A549 (cell line): ENCODE data around the gene OR4B1. TPM values are rescaled to one million over a fixed set of nuclear protein-coding genes. Genes with fewer than 3 reads are reported as not detected.

ENCODE experiments used
- ATAC-seq, 2 experiments: fragments of 200-7000 bp in 1 of 2; fragments of >200 bp in 1 of 2; cut with Nextera tagmentation in 1 of 2; cut with Tn5 transposase in 1 of 2; 3 replicates each; pipeline versions ENCODE4 v1.8.0 to v1.9.1; 2018 to 2020; ENCODE audit warnings: mild to moderate bottlenecking in 1 of 2, moderate library complexity in 1 of 2
- CTCF ChIA-PET: fragments of 300-600 bp; sonication (Branson Sonifier 250); formaldehyde crosslinking; extraction: SDS; loops from one replicate; lab custom pipeline; 2021; ENCODE audit warnings: antibody characterized with exemption, inconsistent platforms; lab: Yijun Ruan, JAX
- POLR2A ChIA-PET: fragments of 350-600 bp; formaldehyde crosslinking; extraction: SDS; loops from one replicate; lab custom pipeline; 2021; ENCODE audit warnings: antibody characterized with exemption, inconsistent platforms; lab: Yijun Ruan, JAX
- DNase-seq, 2 experiments: peaks; one replicate each; pipeline versions ENCODE4 v3.0.0 to v3.0.0-alpha.2; 2011 to 2016; ENCODE audit warnings: low read depth in 1 of 2, low spot score in 1 of 2
- FAIRE-seq: peaks from 2 replicates; lab custom pipeline; 2011; peaks lifted over from hg19 to GRCh38; lab: Jason Lieb, UNC
- H3K27ac ChIP-seq, 2 experiments: fragments of >200 bp; sonication (Bioruptor Twin); formaldehyde crosslinking; 3 replicates each; pipeline ENCODE4 v1.5.1; 2016 to 2017
- H3K4me1 ChIP-seq: fragments of >200 bp; sonication (Bioruptor Twin); formaldehyde crosslinking; 3 replicates; pipeline ENCODE4 v1.6.1; 2016
- H3K4me2 ChIP-seq: fragments of >200 bp; sonication (Bioruptor Twin); formaldehyde crosslinking; 3 replicates; pipeline ENCODE4 v1.6.1; 2016
- H3K4me3 ChIP-seq: fragments of >200 bp; sonication (Bioruptor Twin); formaldehyde crosslinking; 3 replicates; pipeline ENCODE4 v1.5.1; 2016
- H3K9me3 ChIP-seq: fragments of >200 bp; sonication (Bioruptor Twin); formaldehyde crosslinking; 3 replicates; pipeline ENCODE4 v1.6.1; 2016
- BHLHE40 ChIP-seq: IDR thresholded peaks from 2 replicates; pipeline ENCODE4 v1.6.1; 2012; ENCODE audit warnings: low read depth, low read length, inconsistent platforms
- CBX2 ChIP-seq: fragments of 200-600 bp; sonication (generic); IDR thresholded peaks from 2 replicates; pipeline ENCODE4 v1.6.1; 2016; ENCODE audit warnings: low read depth, mild to moderate bottlenecking, borderline replicate concordance
- CBX8 ChIP-seq: fragments of 200-600 bp; sonication (generic); IDR thresholded peaks from 2 replicates; pipeline ENCODE4 v1.6.1; 2016
- CHD2 ChIP-seq: fragments of 150-350 bp; IDR thresholded peaks from 2 replicates; pipeline ENCODE4 v1.6.1; 2014; ENCODE audit warnings: low read length; ENCODE audit not compliant: partially characterized antibody
- EHF ChIP-seq: fragments of 250-450 bp; sonication (Bioruptor Pico); IDR thresholded peaks from 2 replicates; pipeline ENCODE4 v1.5.0; 2020; ENCODE audit warnings: mild to moderate bottlenecking
- EHMT2 ChIP-seq: fragments of 200-600 bp; sonication (generic); IDR thresholded peaks from 2 replicates; pipeline ENCODE4 v1.6.1; 2016; ENCODE audit warnings: antibody characterized with exemption, low read depth, mild to moderate bottlenecking, moderate library complexity
- ESRRA ChIP-seq: fragments of 150-350 bp; IDR thresholded peaks from 2 replicates; pipeline ENCODE4 v1.6.1; 2014; ENCODE audit warnings: mild to moderate bottlenecking, low read length, borderline replicate concordance
- FOSB ChIP-seq: fragments of 250-450 bp; sonication (Bioruptor Pico); IDR thresholded peaks from 2 replicates; pipeline ENCODE4 v1.5.0; 2020; ENCODE audit warnings: mild to moderate bottlenecking, moderate library complexity
- FOSL2 ChIP-seq, 2 experiments: fragments of 450-650 bp in 1 of 2; fragments of >200 bp in 1 of 2; sonication (Bioruptor Twin) in 1 of 2; formaldehyde crosslinking; IDR thresholded peaks; 2 replicates each; pipeline versions ENCODE4 v1.5.0 to v1.6.1; 2016 to 2020; ENCODE audit warnings: mild to moderate bottlenecking in 1 of 2, moderate library complexity in 1 of 2
- FOXS1 ChIP-seq: fragments of 250-450 bp; sonication (Bioruptor Pico); IDR thresholded peaks from 2 replicates; pipeline ENCODE4 v1.5.0; 2020; ENCODE audit warnings: mild to moderate bottlenecking, moderate library complexity
- HOXB5 ChIP-seq: fragments of 250-450 bp; sonication (Bioruptor Pico); IDR thresholded peaks from 2 replicates; pipeline ENCODE4 v1.5.0; 2020; ENCODE audit warnings: mild to moderate bottlenecking, moderate library complexity
- JUN ChIP-seq, 2 experiments: fragments of >200 bp; sonication (Bioruptor Twin); formaldehyde crosslinking; IDR thresholded peaks; 2 replicates in 1 of 2; 3 replicates in 1 of 2; pipeline ENCODE4 v1.6.1; 2016 to 2017
- KDM5A ChIP-seq: fragments of 200-600 bp; sonication (generic); IDR thresholded peaks from 2 replicates; pipeline ENCODE4 v1.6.1; 2016; ENCODE audit warnings: antibody characterized with exemption, mild to moderate bottlenecking
- NR3C1 ChIP-seq: fragments of >200 bp; sonication (Bioruptor Twin); formaldehyde crosslinking; IDR thresholded peaks from 3 replicates; pipeline ENCODE4 v1.6.1; 2017
- PHF8 ChIP-seq: fragments of 200-600 bp; sonication (generic); IDR thresholded peaks from 2 replicates; pipeline ENCODE4 v1.6.1; 2016; ENCODE audit warnings: low read depth, mild to moderate bottlenecking, antibody characterized with exemption, moderate library complexity, borderline replicate concordance
- POLR2A ChIP-seq: IDR thresholded peaks from 2 replicates; pipeline ENCODE4 v1.6.1; 2012; ENCODE audit warnings: mild to moderate bottlenecking, low read length
- RCOR1 ChIP-seq: fragments of 150-350 bp; IDR thresholded peaks from 2 replicates; pipeline ENCODE4 v1.6.1; 2014; ENCODE audit warnings: antibody characterized with exemption, low read length, low read depth
- RNF2 ChIP-seq: fragments of 200-600 bp; sonication (generic); IDR thresholded peaks from 2 replicates; pipeline ENCODE4 v1.6.1; 2016; ENCODE audit warnings: low read depth, mild to moderate bottlenecking, antibody characterized with exemption, moderate library complexity, borderline replicate concordance
- SMC3 ChIP-seq: fragments of >200 bp; sonication (Bioruptor Twin); formaldehyde crosslinking; IDR thresholded peaks from 3 replicates; pipeline ENCODE4 v1.6.1; 2018; ENCODE audit warnings: inconsistent platforms
- SREBF2 ChIP-seq: fragments of 450-650 bp; IDR thresholded peaks from 2 replicates; pipeline ENCODE4 v1.6.1; 2014; ENCODE audit warnings: mild to moderate bottlenecking, moderate library complexity
- TFCP2L1 ChIP-seq: fragments of 250-450 bp; sonication (Bioruptor Pico); IDR thresholded peaks from 2 replicates; pipeline ENCODE4 v1.5.0; 2021; ENCODE audit warnings: mild to moderate bottlenecking
- TP53 ChIP-seq: fragments of 250-450 bp; sonication (Bioruptor Pico); IDR thresholded peaks from 2 replicates; pipeline ENCODE4 v1.5.0; 2021; ENCODE audit warnings: mild to moderate bottlenecking, moderate library complexity
- ZFP36 ChIP-seq: fragments of 450-650 bp; IDR thresholded peaks from 2 replicates; pipeline ENCODE4 v1.6.1; 2014; ENCODE audit warnings: borderline replicate concordance; ENCODE audit not compliant: partially characterized antibody
- ZNF302 ChIP-seq: fragments of 250-450 bp; sonication (Bioruptor Pico); IDR thresholded peaks from 2 replicates; pipeline ENCODE4 v1.9.0; 2021; ENCODE audit warnings: inconsistent platforms, mild to moderate bottlenecking, moderate library complexity
- ZSCAN20 ChIP-seq: fragments of 250-450 bp; sonication (Bioruptor Pico); IDR thresholded peaks from 2 replicates; pipeline ENCODE4 v1.8.0; 2022; ENCODE audit warnings: mild to moderate bottlenecking, moderate library complexity
- WGBS: methylation state at CpG from one replicate; pipeline ENCODE4 v1.1.6; 2017; ENCODE audit errors: missing lambda C conversion rate; 5-methylcytosine and 5-hydroxymethylcytosine counted together
- polyA plus RNA-seq, 4 experiments: library from polyadenylated mRNA; depleted of rRNA in 3 of 4; stranded (reverse); fragments of >200 nt; fragmentation: RNase III in 1 of 4; extraction: RNeasy Plus Mini Kit Qiagen cat#74134 plus additional on column Dnase treatment in 1 of 4; gene quantifications; 2 replicates in 3 of 4; 3 replicates in 1 of 4; pipeline ENCODE4 v1.2.3, GENCODE V29; 2011 to 2017
- TF ChIP-seq, protein P1 (sequence below): fragments of 250-450 bp; sonication (Bioruptor Pico); IDR thresholded peaks from 2 replicates; pipeline ENCODE4 v1.5.0; 2021; ENCODE audit warnings: mild to moderate bottlenecking, moderate library complexity, borderline replicate concordance
- TF ChIP-seq, protein P2 (sequence below): fragments of >200 bp; sonication (Bioruptor Twin); formaldehyde crosslinking; IDR thresholded peaks from 3 replicates; pipeline ENCODE4 v1.5.1; 2016
- TF ChIP-seq, protein P3 (sequence below): IDR thresholded peaks from 2 replicates; pipeline ENCODE4 v1.6.1; 2012
- TF ChIP-seq, protein P4 (sequence below): IDR thresholded peaks from 2 replicates; pipeline ENCODE4 v1.6.1; 2012

Gene OR4B1
- polyA plus RNA-seq, 2 of the 4 experiments (the other 2 are of a cell fraction) = not detected

DNA sequence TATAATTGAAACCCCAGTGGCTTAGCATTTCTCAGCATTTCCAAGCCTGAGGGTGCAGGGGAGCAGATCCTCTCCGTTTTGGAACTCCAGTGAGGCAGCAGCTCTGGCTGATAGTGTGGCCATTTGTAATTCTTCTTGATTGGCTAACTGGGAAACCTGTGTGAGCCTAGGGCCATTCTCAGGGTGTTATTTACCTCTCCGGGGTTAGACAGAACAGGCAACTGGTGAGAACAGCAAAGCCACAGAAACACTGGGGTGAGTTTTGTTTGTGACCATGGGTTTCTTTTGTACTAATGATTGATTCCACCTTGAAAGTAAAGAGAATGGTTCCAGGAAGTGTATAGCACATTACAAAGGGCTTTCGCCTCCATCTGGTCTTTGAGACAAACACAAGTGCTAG, 25.9 kb downstream of the OR4B1 start:
- Histone ChIP-seq H3K4me3 (no peak overlapping the region), H3K27ac (no peak overlapping the region), H3K4me1 (no peaks in the 10 kb centered on the region), H3K9me3 (no peaks in the 10 kb centered on the region; the same call in 2 of the 3 replicates), H3K4me2 (no peak overlapping the region)
- DNase-seq (no peak), ATAC-seq (no peak), FAIRE-seq (no peak)
- ChIA-PET POLR2A (no interaction called here), CTCF (no interaction called here)
- WGBS = 27% methylated on average over 3 of the region's 3 CpGs
- no peak for TF ChIP-seq JUN (IDR thresholded peaks at IDR 0.05)
- TF ChIP-seq SMC3 = no peak
- TF ChIP-seq NR3C1 = no peak
- TF ChIP-seq ZFP36 = no peak
- no peak for TF ChIP-seq ZSCAN20
- TF ChIP-seq CBX8 = no peak
- no peak for TF ChIP-seq ZNF302 (CRISPR knock-in tag)

DNA sequence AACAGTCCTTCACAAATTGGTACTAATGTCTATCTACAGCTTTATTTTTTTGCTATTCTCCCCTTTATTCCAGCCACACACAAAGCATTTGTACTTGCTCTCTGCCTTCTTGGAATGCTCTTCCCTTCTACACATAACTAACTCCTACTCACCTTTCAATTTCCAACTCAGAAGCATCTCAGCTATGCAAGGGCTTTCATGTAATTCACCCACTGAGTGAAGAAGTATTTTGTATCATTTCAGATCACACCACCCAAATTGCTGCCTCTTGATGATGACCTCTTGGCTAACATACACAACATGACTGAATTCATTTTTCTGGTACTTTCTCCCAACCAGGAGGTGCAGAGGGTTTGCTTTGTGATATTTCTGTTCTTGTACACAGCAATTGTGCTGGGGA, 28.2 kb downstream of the OR4B1 start, which contains the start of gene OR4X2:
TSS of gene OR4X2 (plus strand) at position 301 of the 400 bp plus-strand sequence. CDS start at position 301, 0 bp downstream.
- Histone ChIP-seq H3K27ac (no peak within 1 kb of the TSS), H3K4me2 (no peak within 1 kb of the TSS), H3K9me3 (peaks cover 18% of the 10 kb centered on the region)
- ATAC-seq = no peak
- POLR2A ChIA-PET = no interaction called here
- no peak for TF ChIP-seq RNF2
- TF ChIP-seq, protein P1, sequence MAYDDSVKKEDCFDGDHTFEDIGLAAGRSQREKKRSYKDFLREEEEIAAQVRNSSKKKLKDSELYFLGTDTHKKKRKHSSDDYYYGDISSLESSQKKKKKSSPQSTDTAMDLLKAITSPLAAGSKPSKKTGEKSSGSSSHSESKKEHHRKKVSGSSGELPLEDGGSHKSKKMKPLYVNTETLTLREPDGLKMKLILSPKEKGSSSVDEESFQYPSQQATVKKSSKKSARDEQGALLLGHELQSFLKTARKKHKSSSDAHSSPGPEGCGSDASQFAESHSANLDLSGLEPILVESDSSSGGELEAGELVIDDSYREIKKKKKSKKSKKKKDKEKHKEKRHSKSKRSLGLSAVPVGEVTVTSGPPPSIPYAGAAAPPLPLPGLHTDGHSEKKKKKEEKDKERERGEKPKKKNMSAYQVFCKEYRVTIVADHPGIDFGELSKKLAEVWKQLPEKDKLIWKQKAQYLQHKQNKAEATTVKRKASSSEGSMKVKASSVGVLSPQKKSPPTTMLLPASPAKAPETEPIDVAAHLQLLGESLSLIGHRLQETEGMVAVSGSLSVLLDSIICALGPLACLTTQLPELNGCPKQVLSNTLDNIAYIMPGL = no peak
- no peak for TF ChIP-seq EHMT2
- TF ChIP-seq ESRRA = no peak
- TF ChIP-seq, protein P2, sequence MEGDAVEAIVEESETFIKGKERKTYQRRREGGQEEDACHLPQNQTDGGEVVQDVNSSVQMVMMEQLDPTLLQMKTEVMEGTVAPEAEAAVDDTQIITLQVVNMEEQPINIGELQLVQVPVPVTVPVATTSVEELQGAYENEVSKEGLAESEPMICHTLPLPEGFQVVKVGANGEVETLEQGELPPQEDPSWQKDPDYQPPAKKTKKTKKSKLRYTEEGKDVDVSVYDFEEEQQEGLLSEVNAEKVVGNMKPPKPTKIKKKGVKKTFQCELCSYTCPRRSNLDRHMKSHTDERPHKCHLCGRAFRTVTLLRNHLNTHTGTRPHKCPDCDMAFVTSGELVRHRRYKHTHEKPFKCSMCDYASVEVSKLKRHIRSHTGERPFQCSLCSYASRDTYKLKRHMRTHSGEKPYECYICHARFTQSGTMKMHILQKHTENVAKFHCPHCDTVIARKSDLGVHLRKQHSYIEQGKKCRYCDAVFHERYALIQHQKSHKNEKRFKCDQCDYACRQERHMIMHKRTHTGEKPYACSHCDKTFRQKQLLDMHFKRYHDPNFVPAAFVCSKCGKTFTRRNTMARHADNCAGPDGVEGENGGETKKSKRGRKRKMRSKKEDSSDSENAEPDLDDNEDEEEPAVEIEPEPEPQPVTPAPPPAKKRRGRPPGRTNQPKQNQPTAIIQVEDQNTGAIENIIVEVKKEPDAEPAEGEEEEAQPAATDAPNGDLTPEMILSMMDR = no peak
- TF ChIP-seq CBX2 = no peak
- no peak for TF ChIP-seq FOSL2 (IDR thresholded peaks at IDR 0.05)
- TF ChIP-seq FOSL2 (CRISPR knock-in tag; IDR thresholded peaks at IDR 0.05) = no peak
- no peak for TF ChIP-seq SREBF2
- TF ChIP-seq HOXB5 (CRISPR knock-in tag) = no peak
- TF ChIP-seq FOSB = no peak
- TF ChIP-seq KDM5A = no peak
- no peak for TF ChIP-seq BHLHE40
- no peak for TF ChIP-seq CHD2
- TF ChIP-seq, all 56 proteins: peak for 0
- CTCF ChIA-PET = no interaction called here
- Histone ChIP-seq H3K4me3 (no peak within 1 kb of the TSS), H3K4me1 (no peaks in the 10 kb centered on the region)
- no peak for FAIRE-seq
- no peak for DNase-seq

DNA sequence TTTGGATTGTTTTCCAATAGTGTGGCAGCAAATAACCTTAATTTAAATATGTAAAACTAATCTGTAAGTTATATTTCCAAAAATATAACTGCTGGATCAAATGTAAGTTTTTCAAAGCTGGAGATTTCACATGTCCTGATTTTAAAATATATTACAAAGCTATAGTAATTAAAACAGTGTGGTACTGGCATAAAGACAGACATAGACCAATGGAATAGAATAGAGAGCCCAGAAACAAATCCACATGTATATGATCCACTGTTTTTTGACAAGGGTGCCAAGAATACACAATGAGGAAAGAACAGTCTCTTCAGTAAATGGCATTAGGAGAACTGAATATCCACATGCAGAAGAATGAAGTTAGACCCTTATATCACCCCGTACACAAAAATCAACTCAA, 32.3 kb downstream of the OR4B1 start:
- Histone ChIP-seq H3K4me3 (no peak overlapping the region), H3K27ac (no peak overlapping the region), H3K9me3 (peaks cover 18% of the 10 kb centered on the region), H3K4me2 (no peak overlapping the region), H3K4me1 (no peaks in the 10 kb centered on the region)
- 5% methylated on average over 1 of the region's 1 CpG for WGBS
- DNase-seq (no peak), ATAC-seq (no peak), FAIRE-seq (no peak)
- ChIA-PET POLR2A (no interaction called here), CTCF (no interaction called here)
- TF ChIP-seq EHF (CRISPR knock-in tag) (no peak), POLR2A (no peak), CBX8 (no peak), SMC3 (no peak), FOXS1 (CRISPR knock-in tag) (no peak), CHD2 (no peak), SREBF2 (no peak), PHF8 (no peak), RCOR1 (no peak), TP53 (CRISPR knock-in tag) (no peak), TFCP2L1 (no peak)
- TF ChIP-seq, protein P3, sequence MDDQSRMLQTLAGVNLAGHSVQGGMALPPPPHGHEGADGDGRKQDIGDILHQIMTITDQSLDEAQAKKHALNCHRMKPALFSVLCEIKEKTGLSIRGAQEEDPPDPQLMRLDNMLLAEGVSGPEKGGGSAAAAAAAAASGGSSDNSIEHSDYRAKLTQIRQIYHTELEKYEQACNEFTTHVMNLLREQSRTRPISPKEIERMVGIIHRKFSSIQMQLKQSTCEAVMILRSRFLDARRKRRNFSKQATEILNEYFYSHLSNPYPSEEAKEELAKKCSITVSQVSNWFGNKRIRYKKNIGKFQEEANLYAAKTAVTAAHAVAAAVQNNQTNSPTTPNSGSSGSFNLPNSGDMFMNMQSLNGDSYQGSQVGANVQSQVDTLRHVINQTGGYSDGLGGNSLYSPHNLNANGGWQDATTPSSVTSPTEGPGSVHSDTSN = no peak
- TF ChIP-seq, protein P4, sequence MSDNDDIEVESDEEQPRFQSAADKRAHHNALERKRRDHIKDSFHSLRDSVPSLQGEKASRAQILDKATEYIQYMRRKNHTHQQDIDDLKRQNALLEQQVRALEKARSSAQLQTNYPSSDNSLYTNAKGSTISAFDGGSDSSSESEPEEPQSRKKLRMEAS = no peak
